GM04503 (cell line): ENCODE data around the gene TMEM163.

ENCODE experiments used
- DNase-seq: peaks from one replicate; pipeline ENCODE4 v3.0.0-alpha.2; 2012; ENCODE audit warnings: low read depth

TMEM163 gene

DNA sequence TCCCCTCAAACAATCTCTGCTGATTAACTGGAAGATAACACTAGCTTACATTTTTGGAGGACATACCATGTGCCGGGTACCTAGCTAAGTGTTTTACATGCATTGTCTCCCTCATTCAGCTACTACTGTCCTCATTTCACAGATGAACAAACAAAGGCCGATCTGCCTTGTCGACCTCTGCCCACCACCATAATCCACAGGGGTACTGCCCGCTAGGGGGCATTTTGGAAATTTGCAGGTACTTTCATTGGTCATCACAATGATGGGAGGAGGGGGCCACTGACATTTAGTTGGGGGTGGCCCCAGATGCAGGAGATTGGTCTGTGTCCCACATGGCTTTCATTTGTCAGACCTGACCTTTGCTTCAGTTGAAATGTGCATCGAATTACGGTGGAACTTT is 3.9 kb upstream of the TMEM163 start:
- no peak for DNase-seq

DNA sequence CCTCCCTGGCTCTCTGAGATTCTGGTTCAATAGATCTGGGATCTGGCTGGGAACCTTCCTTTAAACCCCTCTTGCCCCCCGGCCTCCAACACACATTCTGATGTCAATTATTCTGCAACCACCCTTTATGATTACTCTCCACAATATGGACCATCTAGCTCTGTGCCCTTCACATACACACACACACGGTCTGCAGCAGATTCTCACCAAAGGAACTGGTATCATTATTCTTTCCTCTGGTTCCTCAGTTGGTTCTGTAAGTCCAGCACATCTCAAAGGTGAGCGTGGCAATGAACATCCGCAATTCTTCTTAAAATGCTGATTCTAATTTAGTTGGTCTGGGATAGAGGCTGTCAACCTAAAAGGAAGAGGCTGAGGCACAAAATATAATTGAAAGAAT is 2.8 kb upstream of the TMEM163 start:
- no peak for DNase-seq

DNA sequence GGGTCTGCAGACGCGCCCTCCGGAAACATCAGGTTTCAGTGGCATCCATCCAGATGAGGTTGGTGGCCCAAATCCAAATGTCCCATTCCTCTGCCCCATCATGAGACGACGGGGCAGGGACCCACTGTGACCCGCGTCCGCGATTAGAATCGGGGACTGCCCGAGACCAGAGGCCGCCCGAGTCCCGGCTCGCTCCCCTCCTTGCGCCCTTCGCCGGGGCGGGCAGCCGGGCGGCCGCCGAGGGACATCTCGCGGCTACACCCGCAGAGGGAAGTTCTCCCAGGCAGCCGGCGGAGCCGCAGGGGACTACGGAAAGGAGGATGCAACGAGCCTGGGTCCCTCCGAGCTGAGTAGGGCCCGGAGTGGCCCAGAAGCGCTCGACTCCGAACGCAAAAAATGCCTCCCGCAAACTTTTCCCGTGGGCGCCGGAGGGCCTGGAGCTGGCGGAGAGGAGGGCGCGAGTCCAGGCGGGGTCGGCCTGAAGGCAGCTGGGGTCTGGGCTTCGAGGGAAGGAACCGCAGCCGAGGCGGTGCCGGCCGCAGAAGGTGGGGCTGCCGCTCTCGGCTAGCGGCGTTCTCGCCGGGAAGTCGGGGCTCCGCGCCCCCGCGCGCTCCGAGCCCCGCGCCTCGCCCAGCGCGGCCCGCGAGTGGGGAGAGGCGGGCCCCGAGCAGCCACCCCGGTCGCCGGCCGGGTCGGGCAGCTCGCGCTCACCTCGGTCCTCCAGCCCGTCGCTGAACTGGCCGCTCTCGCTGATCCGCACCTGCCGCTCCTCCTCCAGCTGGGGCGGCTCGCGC is 580 bp downstream of the TMEM163 start:
- no peak for DNase-seq

DNA sequence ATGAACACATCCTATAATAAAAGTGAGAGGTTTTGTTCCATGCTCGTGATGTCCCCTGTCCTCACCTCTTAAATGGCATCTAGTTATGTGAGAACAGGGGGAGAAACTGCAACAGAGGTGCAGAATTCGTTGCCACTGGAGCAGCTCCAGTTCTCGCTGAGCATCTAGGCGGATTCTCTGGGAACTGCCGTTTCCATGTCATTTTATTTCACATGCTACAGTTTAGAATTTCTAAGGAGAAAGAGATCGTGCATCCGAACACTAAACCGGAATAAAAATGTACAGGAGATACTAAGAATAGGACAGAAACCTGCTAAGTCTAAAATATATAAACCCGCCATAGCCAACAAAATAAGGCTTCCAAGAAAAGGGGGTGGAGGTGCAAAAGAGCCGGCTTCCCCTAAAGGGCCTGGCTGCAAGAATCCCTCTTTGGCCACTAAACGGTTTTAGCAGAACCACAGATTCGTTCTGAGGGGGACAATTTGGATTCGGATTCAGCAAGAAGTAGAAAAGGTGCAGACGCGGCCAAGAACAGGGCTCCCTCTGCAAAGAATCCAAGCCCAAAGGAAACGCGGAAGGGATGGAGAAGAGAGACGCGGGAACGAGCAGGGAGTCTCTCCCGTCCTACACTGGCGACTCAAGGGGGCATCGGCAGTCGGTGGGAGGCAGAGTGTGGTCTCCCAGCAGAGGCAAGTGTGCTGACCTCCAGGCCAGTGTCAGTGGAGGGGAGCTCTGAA is 1.3 kb downstream of the TMEM163 start:
- no peak for DNase-seq

DNA sequence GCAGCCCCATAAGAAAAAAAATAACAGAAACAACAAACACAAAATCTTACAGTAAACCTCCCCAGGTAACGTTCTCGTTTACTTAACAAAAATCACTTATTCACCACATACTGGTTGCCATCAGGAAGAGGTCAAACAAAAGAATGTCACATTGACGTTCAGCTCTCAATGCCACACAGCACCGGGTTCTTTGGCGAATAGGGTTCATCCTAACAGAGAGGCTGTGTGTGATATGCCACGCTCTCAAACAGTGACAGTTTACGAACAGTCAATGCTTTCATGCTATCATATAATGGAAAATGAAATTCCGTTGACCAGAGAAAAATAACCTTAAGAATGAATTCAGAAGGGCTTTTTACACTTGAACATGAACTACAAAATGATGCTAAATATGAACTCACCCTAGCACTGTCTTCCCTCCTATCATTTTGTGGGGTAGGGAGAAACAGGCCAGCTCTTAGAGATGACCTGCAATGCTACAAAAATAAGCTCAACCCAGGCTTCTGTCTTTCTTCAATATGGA is 2.0 kb downstream of the TMEM163 start:
- DNase-seq: no peak

DNA sequence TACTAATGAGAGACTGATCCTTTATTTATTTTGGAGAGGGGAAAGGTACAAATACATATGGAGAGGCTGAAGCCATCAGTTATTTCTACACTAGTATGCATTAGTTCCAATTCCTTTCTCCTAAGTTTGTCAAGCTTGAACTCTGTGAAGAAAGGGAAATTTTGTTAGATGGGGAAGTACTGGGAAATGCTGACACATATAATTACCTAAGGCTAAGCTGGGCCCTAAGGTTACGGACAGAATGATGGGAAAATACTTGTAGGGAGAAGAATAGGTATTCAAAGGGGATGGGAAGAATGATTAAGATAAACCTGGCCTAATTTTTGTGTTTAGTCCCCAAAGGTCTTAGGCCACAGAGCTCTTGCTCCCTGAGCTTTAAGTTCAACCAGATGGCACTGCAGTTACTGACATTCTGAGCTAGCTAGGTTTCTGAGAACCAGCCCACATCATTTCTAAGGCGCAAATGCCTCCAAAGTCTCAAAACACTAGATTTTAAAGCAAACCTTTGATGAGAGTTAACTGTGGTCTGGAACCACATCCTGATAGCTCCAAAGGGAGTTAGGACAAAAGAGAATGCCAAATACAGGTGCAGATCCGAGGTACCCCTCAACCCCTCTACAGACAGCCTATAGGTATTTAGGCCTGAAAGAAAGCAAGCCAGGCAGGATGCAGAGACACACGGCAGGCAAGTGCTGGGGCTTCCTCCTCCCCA is 2.7 kb downstream of the TMEM163 start:
- no peak for DNase-seq

DNA sequence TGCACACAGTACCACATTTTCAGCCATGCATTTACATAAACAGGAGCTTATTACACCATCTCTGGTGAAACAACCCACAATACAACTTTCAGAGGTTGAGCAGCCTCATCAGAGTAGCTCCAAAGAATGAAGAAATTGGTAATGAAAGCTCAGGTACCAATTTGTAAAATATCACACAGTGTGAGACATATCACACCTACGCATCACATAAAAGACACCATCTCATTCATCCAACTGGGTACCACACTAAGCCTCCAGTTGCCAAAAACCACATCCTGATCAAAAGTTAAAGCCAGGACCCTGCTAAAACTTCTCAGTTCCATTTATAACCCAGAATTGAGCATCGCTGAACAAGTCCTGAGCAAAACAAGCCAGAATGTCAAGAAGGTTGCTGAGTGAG is 4.6 kb downstream of the TMEM163 start:
- no peak for DNase-seq

DNA sequence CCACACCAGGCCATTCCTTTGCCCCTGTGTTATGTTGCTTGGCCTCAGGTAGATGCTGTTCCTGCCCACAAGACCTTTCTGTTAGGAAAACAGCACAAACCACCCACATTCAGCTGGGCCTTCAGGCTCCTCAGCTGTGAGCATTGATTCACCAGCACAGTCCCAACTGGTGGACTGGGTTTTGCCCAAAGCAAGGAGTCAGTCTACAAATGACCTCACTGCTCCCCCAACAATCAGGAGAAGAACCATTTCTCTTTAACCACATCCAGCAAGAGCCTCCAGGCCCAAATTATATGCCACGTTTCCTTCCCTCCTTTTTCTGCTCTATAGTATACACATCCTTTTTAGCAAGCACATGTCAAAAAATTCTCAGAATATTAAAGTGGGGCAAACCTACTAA is 5.2 kb downstream of the TMEM163 start:
- DNase-seq: no peak

DNA sequence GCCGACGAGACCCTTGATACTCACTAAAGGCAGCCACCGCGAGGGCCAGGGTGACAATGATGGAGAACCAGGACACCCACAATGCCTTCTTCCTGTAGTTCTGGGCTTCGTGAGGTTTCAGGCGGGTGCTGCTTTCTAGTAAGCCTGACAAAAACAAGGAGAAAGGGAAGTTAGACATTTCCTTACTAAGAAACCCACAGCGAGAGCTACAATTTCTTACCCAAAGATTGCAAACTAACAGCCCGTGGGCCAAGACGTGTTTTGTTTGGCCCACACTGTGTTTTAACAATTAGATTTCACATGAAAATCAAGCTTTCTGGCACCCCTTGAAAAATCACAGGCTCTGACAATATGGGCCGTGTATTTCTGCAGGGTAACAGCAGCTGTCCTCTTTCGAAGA is 5.6 kb downstream of the TMEM163 start:
- no peak for DNase-seq

DNA sequence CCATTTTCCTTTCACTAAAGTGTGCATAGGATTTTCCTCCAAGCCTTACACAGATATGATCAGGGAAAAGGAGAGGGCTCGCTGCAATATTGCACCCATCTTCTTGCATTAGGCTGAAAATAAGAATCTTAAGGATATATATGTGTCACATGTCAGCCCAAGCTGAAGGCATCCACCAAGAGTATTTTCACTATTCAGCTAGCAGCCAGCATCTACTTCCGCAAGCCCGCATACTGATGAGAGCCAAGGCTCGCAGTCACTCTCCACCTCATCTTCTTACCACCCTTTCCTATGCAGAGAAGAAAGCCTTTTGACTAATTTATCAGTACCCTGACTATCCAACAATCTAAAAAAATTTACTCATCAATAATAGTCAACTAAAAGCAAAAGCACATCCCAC is 6.1 kb downstream of the TMEM163 start:
- DNase-seq: no peak

DNA sequence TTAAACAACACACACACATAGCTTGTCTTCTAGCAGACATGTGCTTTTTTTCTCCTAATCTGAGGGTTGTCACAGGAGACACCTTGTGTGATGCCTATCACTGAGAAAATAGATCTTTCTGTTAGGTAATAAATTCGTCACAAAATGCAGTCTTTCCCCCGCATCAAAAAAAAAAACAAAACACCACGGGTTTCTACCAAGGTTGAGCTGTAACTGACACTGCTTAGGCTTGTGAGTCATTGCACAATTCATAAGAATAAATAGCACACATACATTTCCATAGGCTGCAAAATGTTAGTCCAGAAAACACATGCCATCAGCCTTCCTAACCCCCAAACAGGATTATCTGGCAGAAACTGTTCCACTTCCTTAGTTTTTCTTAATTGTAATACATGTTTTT is 6.5 kb downstream of the TMEM163 start:
- DNase-seq: no peak

DNA sequence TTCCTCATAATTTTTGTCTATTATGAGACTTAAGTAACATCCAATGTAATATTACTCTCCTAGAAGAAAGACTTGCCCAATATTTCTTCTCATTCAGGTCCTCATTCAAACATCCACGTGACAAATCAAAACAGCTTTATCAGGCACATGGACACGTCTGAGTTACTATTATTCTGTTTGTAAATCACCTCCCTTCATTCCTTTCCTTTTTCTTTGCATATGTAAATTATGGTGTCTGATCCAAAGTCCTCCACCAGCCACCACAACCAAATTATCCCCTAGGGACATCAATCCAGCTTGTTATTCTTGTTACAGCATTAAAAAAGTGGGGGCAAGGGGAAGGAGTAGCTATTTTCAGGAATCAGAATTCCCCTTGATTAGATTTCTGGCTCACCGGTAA is 7.1 kb downstream of the TMEM163 start:
- DNase-seq: no peak

DNA sequence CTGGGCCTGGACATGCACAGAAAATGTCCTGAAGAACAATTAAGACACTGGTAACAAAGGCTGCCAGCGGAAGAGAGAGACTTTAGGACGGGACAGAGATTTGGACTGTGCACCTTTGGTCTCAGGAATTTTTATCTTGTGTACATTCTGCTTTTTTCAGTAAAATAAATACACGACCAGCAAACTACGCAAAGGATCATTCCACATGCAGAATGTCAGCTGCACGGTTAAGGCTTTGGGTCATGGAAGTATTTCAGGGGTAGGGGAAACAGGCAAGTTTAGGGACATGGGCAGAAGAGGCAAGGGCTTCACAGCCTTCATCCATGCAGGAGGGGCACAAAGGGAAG is 11.5 kb downstream of the TMEM163 start:
- no peak for DNase-seq

DNA sequence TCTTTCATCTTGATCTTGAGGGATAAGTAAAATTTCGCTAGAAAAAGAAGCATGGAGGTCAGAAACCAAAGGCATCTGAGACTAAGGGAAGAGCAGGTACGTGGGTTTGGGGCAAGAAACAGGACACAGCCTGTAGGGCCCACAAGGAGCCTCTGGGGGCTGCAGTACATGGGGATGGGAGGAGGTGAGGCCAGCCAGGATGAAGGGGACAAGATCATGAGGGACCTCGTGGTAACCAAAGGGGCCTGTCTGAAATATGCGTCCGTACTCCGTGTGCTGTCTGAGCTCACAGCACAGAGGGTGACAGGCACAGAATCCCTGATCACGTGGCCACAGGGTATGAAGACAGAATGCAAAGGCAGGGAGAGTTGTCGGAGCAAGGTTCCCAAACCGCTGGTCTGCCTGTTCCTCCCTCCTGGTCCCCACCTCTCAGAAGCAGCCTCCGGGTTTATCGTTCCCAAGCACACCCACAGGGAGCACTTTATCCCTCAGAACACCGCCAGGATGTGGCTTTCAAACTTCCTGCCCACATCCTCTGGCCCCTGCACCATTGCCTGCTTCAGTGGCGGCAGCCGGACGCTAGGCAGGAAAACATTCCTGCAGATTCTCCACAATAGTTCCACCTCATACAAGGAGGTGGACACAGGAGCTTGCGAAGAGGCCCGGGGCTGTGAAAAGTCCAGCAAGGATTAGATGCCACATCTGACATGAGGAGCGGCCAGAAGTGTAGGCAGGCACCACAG is 12.0 kb downstream of the TMEM163 start:
- DNase-seq: no peak

DNA sequence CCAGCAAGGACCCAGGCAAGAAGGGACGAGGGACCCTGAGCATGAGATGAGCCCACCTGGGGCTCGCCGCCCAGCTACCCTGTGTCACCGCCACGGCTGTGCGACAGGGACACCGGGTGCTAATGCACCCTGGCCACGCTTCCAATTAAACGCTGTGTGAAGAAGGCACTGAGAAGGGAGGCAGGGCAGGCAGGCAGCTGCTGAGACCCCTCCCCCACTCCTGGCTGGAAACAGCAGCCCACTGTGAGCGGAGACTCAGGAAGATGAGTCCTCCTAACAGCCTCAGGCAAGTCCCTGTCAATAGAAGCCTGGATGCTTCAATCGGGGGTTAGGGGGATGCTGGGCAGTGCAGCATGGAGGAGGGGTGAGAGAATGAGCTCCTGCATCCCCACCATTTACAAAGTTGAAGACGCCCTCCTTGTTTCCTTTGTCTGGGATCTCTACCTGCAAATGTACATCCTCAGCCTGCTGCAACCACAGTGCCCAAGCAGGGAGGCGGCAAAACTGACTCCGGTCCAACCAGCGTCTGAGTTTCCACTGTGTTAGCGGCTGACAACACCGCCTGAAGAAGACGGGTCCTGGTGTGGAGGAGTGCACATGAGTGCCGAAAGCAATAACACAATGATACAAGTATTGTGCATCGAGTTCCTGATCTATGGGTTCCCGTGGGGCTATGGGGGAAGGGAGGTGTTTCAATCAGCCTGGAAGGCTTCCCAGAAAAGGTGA is 12.8 kb downstream of the TMEM163 start:
- no peak for DNase-seq

DNA sequence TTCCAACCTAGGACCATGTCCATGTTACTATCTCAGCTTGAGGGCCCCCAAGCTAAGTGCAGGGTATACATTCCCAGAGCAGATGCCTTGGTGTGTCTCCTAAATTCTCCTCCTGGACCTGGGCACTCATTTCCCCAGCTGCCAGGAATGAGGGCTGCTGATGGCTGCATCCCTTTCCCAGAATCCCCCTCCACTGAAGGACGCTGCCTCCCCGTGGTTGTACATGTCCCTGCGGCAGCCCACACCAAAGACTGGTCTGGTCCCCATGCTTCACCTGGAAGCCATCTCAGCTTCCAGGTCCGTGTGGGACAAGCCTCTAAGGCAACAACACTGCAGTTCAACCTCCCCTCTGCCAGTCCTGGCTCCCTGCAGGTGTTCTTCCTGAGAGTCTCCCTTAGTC is 14.6 kb downstream of the TMEM163 start:
- no peak for DNase-seq

DNA sequence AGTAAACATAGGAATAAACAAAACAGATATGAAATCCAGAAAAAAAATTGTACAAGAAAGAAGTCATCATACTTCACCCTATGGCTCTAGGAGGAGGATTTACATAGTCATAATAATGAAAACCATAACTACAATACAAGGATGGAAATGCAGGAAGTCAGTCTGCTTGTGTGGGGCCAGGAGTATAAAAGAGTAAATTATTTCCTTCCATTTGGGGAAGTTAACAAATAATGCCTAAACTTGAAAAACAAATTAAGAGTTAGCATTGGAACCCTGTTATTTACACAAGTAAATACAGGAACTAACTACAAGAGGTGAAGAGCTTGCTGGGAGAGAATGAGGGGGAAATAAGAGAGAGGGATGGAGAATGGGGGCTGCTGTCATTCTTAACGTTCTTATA is 15.4 kb downstream of the TMEM163 start:
- DNase-seq: no peak

DNA sequence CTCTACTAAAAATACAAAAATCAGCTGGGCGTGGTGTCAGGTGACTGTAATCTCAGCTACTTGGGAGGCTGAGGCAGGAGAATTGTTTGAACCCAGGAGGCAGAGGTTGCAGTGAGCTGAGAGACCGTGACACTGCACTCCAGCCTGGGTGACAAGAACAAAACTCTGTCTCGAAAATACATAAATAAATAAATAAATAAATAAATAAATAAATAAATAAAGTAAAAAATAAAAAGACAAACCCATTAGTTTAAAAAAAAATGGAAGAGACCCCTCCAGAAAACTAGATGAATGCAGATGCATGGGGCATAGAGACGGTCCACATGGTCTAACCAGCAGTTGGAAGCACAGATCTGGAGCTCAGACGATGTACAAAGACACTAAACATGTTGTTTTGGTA is 18.1 kb downstream of the TMEM163 start:
- no peak for DNase-seq

DNA sequence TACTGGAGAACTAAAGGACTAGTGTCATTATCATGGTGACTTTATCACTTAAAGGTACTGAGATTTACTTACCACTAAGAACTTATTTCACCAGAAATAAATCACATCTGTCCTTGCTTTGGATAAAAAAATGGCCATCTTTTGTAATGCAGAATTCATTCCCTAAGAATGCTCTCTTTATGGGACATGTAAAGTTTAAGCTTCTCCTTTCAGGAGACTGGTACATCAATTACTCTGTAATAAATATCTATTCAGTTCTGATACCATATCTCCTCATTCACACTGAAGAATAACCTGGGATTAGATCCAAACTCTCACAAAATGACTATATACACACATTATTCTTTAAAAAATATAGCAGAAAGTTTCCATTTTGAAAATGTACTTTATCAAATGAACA is 24.4 kb downstream of the TMEM163 start:
- no peak for DNase-seq

DNA sequence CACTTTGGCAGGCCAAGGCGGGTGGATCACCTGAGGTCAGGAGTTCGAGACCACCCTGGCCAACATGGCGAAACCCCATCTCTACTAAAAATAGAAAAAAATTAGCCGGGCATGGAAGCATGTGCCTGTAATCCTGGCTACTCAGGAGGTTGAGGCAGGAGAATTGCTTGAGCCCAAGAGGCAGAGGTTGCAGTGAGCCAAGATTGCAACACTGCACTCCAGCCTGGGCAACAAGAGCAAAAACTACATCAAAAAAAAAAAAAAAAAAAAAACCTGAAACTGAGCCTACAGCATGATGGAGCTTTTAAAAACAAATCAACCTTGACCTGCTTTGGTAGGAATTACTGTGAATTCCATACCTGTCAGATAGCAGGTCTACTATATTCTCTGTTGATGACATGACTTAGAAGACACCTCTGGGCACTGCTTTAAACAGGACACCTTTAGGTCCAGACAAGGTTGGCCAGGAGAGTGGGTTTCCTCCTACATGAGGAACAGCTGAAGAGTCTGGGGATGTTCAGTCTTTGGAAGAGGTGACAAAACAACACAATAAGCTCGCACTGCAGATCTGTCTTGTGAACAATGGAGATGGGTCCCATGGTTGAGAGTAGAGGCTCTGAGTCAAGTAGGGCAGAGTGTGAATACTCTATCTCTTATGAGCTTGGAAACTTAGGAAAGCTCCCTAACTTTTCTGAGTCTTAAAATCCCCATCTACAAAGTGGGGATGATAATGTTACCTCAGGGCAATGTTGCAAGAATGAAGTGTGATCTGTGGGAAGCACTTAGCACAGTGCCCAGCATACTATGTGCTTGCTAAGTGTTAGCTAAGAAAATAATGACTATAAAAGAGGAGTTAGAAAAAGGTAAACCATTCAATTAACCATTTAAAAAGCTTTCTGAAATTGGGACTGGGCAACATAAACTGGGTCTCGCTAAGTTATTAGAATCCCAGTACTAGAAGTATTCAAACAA is 25.2 kb downstream of the TMEM163 start:
- DNase-seq: no peak
